ENCODE measurements around the gene KDM6B.

KDM6B gene

DNA sequence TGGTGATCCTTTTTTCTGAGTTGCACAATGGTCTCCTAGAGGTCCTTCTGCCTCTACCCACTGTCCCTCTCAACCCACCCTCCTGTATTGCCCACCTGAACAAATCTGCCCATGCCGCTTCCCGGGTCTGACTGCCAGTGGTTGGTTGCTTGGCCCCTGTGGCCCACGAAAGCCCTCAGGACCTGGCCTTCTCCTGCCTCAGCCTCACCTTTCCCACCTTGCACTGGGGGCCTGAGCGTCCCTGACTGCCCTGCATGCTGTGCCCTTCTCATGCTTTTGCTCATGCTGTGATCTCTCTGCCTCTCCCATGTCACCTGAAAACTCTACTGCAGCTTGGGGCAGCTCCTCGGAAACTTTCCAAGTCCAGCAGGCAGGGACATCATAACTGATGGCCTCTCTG lies 13.8 kb upstream of the KDM6B start:
- no peak for DNase-seq (ENCODE audit: low read depth in 2 of 2)

DNA sequence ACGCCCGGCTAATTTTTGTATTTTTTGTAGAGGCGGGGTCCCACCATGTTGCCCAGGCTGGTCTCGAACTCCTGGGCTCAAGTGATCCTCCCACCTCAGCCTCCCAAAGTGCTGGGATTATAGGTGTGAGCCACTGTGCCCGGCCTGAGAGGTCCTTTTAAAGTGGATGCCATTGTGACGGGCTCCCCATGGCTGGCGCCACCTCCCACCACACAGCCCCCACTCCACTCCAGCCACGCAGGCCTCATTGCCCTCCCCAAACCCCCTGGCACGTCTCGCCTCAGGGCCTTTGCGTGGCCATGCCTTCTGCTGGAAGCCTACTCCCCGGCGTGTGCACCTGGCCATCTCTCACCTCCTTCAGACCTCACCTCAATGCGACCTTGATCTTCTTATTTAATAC lies 11.9 kb upstream of the KDM6B start:
- DNase-seq (ENCODE audit: low read depth in 2 of 2) = no peak

GRCh38 chr17:7823581-7824001 lies 10.4 kb upstream of the KDM6B start:
- DNase-seq (ENCODE audit: low read depth in 2 of 2) = no peak

DNA sequence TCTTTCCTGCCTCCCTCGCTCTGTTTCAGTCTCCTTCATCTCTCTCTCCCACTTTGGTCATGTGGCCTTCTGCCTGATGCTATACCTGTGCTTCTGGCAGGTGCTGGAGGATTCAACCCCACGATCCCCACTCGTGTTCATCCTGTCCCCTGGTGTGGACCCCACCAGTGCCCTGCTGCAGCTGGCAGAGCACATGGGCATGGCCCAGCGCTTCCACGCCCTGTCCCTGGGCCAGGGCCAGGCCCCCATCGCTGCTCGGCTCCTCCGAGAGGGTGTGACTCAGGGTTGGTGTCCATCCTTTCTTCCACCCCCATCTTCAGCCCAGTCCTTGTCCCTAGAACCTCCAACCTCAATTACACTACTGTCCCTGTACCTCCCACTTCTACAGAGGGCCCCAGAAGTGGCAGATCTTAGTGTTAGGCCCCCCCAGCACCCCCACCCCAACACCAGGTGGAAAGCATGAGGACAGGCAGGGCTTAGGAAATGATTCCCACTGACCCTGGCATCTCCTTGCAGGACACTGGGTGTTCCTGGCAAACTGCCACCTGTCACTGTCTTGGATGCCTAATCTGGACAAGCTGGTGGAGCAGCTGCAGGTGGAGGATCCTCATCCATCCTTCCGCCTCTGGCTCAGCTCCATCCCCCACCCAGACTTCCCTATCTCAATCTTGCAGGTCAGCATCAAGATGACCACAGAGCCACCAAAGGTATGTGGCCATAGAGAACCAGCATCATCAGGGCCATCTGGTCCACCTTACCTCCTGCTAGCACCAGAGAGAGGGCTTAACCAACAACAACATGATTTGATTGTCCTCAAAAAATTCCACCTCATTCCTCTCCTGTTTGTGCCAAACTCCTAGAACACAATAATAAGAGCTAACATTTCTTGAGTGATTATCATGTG lies 9.7 kb upstream of the KDM6B start:
- DNase-seq (ENCODE audit: low read depth in 2 of 2) = no peak

DNA sequence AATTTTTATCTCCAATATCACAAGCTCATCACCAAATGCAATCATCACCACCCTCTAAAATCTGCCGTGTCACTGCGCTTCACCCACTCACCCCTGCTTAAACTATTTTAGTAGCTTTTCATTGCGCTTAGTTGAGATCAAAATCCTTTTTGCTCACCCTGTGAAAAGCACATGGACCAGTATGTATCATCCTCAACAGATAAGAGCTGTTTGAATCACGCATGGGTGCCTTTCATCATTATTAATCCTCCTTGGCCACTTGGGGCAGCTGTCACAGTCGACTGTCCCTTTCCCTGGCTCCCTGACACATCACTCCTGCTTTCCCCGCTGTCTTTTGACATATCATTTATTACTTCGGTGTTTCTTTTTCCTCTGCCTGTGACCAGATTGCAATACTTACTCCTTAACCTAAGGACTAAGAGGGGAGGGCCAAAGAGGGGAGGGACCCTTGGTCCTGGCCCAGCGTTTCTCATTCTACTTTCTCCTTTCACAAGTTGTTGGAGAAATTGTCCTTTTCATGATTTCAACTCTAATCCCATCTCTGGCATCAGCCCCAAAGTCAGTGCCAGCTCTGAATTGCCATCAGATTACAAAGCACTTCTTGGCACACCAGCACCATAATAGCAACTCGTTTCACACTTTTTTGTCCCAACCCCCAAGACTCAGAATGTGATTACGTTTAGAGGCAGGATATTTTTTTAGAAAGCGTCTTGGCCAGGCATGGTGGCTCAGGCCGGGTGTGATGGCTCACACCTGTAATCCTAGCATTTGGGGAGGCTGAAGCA lies 8.6 kb upstream of the KDM6B start:
- DNase-seq (ENCODE audit: low read depth in 2 of 2) = no peak

DNA sequence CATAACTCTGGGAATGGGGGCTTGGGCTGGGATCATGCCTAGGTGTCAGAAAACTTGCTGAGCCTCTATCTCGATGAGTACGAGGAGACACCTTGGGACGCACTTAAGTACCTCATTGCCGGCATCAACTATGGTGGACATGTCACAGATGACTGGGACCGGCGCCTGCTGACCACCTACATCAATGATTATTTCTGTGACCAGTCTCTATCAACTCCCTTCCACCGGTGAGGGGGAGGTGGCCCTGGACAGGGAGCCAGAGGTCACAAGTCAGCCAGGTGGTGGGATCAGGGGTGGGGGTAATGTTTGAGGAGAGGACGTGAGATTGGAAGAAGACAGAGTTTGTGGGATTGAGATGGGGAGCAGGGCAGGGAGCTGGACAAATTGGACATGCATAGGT lies 3.4 kb upstream of the KDM6B start:
- DNase-seq (ENCODE audit: low read depth in 2 of 2) = no peak

- DNase-seq (ENCODE audit: low read depth in 2 of 2) = no peak
Observed at GRCh38 chr17:7831233-7831632, 2.8 kb upstream of the KDM6B start.

GRCh38 chr17:7832431-7832830 lies 1.6 kb upstream of the KDM6B start:
- DNase-seq (ENCODE audit: low read depth in 2 of 2) = no peak

GRCh38 chr17:7833011-7833794 lies 814 bp upstream of the KDM6B start:
- DNase-seq (ENCODE audit: low read depth in 2 of 2) = no peak

GRCh38 chr17:7834542-7834956 lies 532 bp downstream of the KDM6B start:
- no peak for DNase-seq (ENCODE audit: low read depth in 2 of 2)

- DNase-seq (ENCODE audit: low read depth in 2 of 2) = peak; percentile 84 to 88
Observed at GRCh38 chr17:7834957-7835813, 1.2 kb downstream of the KDM6B start.

GRCh38 chr17:7835814-7836595 lies 2.0 kb downstream of the KDM6B start:
- DNase-seq (ENCODE audit: low read depth in 2 of 2) = no peak

- DNase-seq (ENCODE audit: low read depth in 2 of 2) = peak; percentile 49 to 69
Observed at GRCh38 chr17:7836596-7837407, 2.8 kb downstream of the KDM6B start.

GRCh38 chr17:7837408-7838088 lies 3.5 kb downstream of the KDM6B start:
- DNase-seq (ENCODE audit: low read depth in 2 of 2) = no peak

- DNase-seq (ENCODE audit: low read depth in 2 of 2) = no peak
Observed at GRCh38 chr17:7838090-7839075, 4.4 kb downstream of the KDM6B start.

DNA sequence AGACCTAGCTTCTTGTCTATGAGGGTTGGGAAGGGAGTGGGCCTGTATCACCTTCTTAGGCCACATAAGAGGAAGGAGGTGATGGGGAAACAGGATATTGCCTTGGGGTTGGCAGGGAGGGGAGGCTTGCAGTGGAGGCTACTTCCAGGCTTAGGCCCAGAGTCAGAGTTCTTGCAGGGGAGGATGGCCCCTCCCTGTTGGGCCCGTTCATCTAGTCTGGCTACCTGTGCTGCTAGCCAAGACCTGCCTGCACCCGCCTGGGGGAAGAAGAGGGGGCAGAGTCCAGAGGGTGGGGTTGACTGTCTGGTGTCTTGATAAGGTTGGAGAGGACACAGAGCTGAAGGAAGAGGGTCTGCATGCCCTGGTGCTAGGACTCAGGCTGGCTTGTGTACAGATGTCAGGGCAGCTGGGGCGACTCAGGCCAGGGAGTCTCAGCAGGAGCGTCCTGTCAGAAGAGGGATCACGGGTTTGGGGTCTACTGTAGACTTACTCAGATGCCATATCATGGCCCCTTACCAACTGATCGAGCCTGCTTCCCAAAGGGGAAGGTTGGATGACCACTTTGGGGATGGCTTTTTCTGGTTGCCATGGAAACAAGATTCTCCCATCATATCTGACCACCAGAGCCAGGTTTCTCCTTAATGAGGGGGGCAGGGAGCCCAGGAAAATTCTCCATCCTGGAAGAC lies 5.3 kb downstream of the KDM6B start:
- DNase-seq (ENCODE audit: low read depth in 2 of 2) = no peak

DNA sequence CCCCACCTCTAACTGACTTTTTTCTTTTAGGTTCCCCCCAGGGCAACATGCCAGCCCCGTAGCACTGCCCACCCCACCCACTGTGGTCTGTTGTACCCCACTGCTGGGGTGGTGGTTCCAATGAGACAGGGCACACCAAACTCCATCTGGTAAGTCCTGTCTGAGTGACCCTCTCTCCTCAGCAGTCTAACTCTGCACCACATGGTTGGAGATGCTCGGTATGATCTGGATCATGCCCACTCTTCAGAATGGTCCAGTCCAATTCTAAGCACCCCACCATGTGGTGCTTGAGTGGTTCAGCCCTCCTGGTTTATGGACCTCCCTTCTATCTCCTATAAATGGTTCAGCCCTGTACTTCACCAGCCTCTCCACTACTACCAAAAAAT lies 5.9 kb downstream of the KDM6B start:
- DNase-seq (ENCODE audit: low read depth in 2 of 2) = no peak
